ENCODE results near the gene TMEM131L. TPM values are rescaled to one million over a fixed set of nuclear protein-coding genes. Genes with fewer than 3 reads are reported as not detected.
"Not testable (repeated sequence)": the region's sequence is repeated elsewhere in the genome, so short reads cannot be mapped to it uniquely, and the experiment has no call there.

TMEM131L gene
- total RNA-seq, 1 donor from 2014 or later = 39.5 TPM

DNA sequence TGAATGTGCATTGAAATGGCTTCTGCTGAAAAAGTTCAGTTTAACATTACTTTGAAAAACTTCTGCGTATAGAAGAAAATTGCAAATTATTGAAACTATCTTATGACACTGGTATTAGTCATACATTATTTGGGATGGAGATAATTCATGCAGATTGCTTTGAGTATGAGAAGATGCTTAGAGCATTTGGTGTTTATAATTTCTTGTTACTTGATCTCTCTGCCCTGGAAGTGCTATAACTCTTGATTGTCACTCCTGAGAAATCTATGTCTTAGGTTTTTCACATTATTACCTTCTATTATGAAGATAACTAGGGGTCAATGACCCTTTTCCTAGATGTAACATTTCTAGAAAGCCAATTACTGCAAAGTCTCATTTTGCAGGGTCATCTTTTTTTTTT lies 36.4 kb downstream of the TMEM131L start:
- peaks cover 23% of the 10 kb centered on the region for H3K36me3 Mint-ChIP-seq (ENCODE audit: low read depth)
- intact Hi-C loops (cut with micrococcal nuclease) = loop anchor here (2.0 kb wide), 1 partner anchor 14 kb away; no protein-coding TSS in a partner anchor

DNA sequence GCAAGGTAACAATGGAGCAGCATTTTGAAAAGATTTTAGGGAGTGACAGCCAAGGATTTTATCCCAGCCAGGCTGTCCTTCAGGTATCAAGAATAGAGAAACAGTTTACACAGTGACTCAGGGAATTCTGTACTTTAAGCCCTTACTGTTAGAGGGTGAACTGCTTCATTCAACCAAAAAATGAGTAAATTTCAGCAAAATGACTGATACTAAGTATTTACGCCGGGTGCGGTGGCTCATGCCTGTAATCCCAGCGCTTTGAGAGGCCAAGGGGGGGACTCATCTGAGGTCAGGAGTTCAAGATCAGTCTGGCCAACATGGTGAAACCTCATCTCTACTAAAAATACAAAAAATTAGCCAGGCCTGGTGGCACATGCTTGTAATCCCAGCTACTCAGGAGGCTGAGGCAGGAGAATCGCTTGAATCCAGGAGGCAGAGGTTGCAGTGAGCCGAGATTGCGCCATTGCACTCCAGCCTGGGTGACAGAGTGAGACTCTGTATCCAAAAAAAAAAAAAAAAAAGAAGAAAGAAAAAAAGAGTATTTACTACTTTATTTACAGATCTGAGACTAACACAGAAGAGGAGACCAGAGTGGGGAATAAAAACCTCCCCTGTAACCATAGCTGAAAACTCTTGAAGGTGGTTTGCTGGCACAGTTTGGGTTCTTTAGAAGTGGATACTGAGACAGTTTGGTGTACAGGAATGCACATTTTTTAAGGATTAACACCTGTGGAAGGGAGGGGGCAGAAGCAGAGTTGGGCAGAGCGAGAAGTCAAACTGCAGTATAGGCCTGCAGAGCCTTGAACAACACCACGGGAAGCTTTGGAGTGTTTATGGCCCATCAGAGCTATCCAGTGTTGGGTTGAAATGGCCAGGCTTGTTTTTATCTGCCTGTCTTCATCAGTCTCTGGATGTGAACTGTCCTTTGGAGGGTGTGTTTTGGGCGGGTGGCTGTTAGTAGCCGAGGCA lies 40.5 kb downstream of the TMEM131L start:
- Mint-ChIP-seq H3K27ac (no peak overlapping the region), H3K36me3 (ENCODE audit: low read depth) (peaks cover 40% of the 10 kb centered on the region), H3K27me3 (ENCODE audit: insufficient read depth) (no peaks in the 10 kb centered on the region), H3K4me3 (no peak overlapping the region), H3K4me1 (ENCODE audit: low read depth) (peaks cover 21% of the 10 kb centered on the region), H3K9me3 (peaks cover 7% of the 10 kb centered on the region)
- no peak for DNase-seq (ENCODE audit: low spot score)
- intact Hi-C loops (cut with micrococcal nuclease) = no loop called here

More for the DNA sequence above, 36.4 kb downstream of the TMEM131L start:
- no peaks in the 10 kb centered on the region for H3K9me3 Mint-ChIP-seq
- no peak overlapping the region for H3K4me3 Mint-ChIP-seq
- H3K27ac Mint-ChIP-seq = peak overlapping the region; percentile 1
- peaks cover 54% of the 10 kb centered on the region for H3K4me1 Mint-ChIP-seq (ENCODE audit: low read depth)
- H3K27me3 Mint-ChIP-seq (ENCODE audit: insufficient read depth) = no peaks in the 10 kb centered on the region
- DNase-seq (ENCODE audit: low spot score) = no peak

DNA sequence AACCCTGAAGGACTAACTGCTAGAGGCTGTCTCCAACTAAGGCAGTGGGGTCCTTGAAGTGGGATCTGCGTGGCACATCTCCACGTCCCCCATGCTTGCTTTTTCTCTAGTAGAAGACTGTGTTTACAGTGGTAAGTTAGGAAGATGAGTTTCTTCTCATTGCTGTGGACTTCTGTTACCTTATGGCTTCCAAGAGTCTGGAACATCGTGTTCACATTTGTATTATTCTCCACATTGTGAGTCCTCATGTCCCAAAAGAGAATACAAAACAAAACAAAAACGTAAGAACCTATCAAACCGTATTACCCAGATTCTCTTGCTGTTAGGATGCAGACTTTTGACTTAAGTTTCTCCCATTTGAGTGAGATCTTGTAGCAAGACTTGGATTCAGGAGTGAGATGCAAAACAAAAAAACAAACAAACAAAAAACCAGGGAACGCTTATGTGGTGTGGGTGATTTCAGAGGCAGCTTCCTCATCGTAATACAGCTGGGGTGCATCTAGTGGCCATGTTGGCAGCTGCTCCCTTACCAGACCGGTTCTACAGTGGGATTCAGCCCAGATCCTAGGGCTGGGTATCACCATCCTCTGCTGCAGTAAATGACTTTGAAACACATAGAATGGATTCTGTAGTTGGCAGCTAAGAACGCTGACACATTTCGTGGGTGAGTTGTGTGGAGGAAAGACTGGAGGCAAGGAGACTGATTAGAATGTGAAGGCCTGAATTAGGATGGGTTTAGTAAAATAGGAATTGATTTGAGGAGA lies 41.3 kb downstream of the TMEM131L start:
- Mint-ChIP-seq H3K36me3 (ENCODE audit: low read depth) (peaks cover 40% of the 10 kb centered on the region), H3K9me3 (peaks cover 7% of the 10 kb centered on the region), H3K4me1 (ENCODE audit: low read depth) (peaks cover 15% of the 10 kb centered on the region), H3K27me3 (ENCODE audit: insufficient read depth) (no peaks in the 10 kb centered on the region), H3K4me3 (no peak overlapping the region), H3K27ac (no peak overlapping the region)
- no peak for DNase-seq (ENCODE audit: low spot score)
- intact Hi-C loops (cut with micrococcal nuclease) = no loop called here

DNA sequence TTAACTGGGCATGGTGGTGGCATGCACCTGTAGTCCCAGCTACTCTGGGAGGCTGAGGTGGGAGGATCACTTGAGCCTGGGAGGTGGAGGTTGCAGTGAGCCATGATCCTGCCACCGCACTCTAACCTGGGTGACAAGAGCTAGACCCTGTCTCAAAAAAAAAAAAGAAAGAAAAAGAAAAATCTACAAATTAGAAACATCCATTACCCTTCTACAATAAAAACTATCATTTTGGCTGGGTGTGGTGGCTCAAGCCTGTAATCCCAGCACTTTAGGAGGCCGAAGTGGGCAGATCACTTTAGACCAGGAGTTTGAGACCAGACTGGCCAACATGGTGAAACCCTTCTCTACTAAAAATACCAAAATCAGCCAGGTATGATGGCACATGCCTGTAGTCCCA lies 43.1 kb downstream of the TMEM131L start:
- DNase-seq (ENCODE audit: low spot score); H3K4me3 Mint-ChIP-seq; H3K9me3 Mint-ChIP-seq; intact Hi-C loops (cut with micrococcal nuclease); H3K27ac Mint-ChIP-seq; H3K27me3 Mint-ChIP-seq (ENCODE audit: insufficient read depth): not testable (repeated sequence)
- Mint-ChIP-seq H3K4me1 (ENCODE audit: low read depth) (peaks cover 19% of the 10 kb centered on the region), H3K36me3 (ENCODE audit: low read depth) (peaks cover 41% of the 10 kb centered on the region)

DNA sequence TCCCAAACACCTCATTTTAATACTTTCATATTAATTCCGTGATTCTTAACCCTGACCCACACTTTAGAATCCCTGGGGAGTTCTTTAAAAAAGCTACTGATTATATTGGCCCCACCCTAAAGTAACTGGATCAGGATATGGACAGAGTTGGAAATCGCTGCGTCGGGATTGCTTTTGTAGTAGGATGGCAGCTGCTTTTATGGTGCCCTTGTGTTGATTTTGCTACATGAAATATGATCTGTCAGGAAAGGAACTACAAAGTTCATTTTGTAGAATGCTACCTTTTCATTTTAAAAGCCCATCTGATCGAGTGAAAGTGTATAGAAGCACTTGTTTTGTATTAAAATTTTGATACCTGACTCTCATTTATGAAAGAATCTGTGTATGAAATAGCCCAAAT lies 43.6 kb downstream of the TMEM131L start:
- H3K4me1 Mint-ChIP-seq (ENCODE audit: low read depth) = peaks cover 20% of the 10 kb centered on the region
- H3K27ac Mint-ChIP-seq = no peak overlapping the region
- DNase-seq (ENCODE audit: low spot score) = no peak
- H3K4me3 Mint-ChIP-seq = no peak overlapping the region
- H3K9me3 Mint-ChIP-seq = peaks cover 7% of the 10 kb centered on the region
- intact Hi-C loops (cut with micrococcal nuclease) = no loop called here
- H3K27me3 Mint-ChIP-seq (ENCODE audit: insufficient read depth) = no peaks in the 10 kb centered on the region
- peaks cover 39% of the 10 kb centered on the region for H3K36me3 Mint-ChIP-seq (ENCODE audit: low read depth)

DNA sequence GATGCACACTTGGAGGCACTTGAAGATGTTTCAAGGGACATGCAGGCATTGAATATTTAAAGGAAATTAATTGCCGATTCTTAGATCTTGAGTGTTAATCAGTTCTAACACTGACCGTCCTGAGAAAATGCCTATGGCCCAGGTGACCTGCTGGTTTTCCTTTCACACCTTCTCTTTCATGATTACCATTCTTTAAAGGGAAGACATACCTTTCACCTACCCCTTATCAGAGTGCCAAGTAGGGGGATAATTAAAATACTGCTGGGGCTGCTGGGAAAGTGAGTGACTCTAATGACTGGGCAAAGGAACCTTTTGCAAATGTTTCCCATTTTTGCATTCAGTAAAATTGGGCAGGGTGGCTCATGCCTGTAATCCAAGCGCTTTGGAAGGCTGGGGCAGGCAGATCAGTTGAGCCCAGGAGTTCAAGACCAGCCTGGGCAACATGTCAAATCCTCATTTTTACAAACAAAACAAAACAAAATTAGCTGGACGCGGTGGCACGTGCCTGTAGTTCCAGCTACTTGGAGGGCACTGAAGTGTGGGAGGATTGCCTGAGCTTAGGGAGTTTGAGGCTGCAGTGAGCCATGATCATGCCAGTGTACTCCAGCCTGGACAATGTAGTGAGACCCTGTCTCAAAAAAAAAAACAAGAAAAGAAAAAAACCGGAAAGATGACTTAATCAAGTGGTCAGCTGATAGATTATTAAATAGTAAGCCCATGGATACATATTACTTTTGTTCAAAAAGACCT lies 44.3 kb downstream of the TMEM131L start:
- Mint-ChIP-seq H3K9me3 (peaks cover 7% of the 10 kb centered on the region), H3K4me1 (ENCODE audit: low read depth) (peaks cover 25% of the 10 kb centered on the region), H3K27ac (no peak overlapping the region), H3K4me3 (no peak overlapping the region), H3K36me3 (ENCODE audit: low read depth) (peaks cover 36% of the 10 kb centered on the region), H3K27me3 (ENCODE audit: insufficient read depth) (no peaks in the 10 kb centered on the region)
- no peak for DNase-seq (ENCODE audit: low spot score)
- intact Hi-C loops (cut with micrococcal nuclease) = no loop called here

DNA sequence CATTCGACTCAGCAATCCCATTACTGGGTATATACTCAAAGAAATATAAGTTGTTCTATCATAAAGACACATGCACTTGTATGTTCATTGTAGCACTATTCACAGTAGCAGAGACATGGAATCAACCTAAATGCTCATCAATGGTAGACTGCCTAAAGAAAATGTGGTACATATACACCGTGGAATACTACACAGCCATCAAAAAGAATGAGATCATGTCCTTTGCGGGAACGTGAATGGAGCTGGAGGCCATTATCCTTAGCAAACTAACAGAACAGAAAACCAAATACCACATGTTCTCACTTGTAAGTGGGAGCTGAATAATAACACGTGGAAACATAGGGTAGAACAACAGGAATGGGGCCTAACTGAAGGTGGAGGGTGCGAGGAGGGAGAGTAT lies 44.9 kb downstream of the TMEM131L start:
- Mint-ChIP-seq H3K27ac (no peak overlapping the region), H3K9me3 (peaks cover 7% of the 10 kb centered on the region), H3K36me3 (ENCODE audit: low read depth) (peaks cover 30% of the 10 kb centered on the region), H3K27me3 (ENCODE audit: insufficient read depth) (no peaks in the 10 kb centered on the region), H3K4me3 (no peak overlapping the region), H3K4me1 (ENCODE audit: low read depth) (peaks cover 25% of the 10 kb centered on the region)
- intact Hi-C loops (cut with micrococcal nuclease) = no loop called here
- no peak for DNase-seq (ENCODE audit: low spot score)

DNA sequence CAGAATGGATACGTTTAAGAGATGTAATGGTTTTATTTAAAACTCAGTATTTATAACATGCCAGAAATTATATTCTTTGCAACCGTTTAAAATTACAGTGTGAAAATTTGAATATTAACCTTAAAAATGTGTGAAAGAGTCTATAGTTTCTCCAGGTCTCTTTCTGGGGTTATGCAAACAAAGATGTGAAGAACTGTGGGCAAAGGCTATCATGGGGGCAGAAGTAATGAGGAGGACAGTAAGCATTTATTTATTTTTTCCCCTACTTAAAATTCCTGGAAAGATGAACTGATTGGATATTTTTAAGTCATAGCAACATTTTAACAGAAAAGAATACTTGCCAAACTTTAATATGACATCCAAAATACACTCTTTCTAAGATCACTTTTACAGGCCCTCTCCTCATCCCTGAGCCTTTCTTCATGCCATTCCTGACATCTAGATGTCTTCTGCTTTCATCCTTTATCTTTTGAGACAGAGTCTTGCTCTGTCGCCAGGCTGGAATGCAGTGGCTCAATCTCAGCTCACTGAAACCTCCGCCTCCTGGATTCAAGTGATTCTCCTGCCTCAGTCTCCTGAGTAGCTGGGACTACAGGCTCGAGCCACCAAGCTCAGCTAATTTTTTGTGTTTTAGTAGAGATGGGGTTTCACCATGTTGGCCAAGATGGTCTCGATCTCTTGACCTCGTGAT lies 46.1 kb downstream of the TMEM131L start:
- H3K27ac Mint-ChIP-seq = no peak overlapping the region
- DNase-seq (ENCODE audit: low spot score) = no peak
- H3K4me1 Mint-ChIP-seq (ENCODE audit: low read depth) = peaks cover 26% of the 10 kb centered on the region

DNA sequence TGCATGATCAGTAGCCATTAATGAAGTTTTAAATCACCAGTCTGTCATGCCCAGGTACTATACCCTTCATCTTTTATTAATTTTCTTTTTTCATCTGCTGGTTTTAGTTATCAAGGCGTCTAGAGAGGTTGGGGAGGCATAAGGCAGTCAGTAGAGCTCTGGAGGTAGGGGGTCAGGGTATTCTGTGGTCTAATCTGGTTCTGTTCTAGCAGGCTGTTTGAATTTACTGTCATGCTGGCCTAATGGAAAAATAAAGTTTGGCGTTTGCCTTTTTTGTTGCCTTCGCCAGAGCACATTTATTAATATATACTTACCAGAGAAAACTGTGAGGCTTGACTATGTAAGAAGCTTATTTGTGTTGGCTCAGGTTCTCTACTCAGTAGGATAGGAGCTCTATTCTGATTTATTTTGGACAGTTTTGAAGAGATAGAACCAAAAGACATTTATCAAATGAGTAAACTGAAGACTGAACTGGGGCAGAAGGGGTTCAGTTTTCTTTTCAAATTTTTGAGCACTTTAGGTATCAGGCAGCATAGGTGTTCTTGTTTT lies 46.9 kb downstream of the TMEM131L start:
- no peak for DNase-seq (ENCODE audit: low spot score)
- H3K9me3 Mint-ChIP-seq = peaks cover 7% of the 10 kb centered on the region
- H3K27me3 Mint-ChIP-seq (ENCODE audit: insufficient read depth) = no peaks in the 10 kb centered on the region
- no peak overlapping the region for H3K4me3 Mint-ChIP-seq
- H3K36me3 Mint-ChIP-seq (ENCODE audit: low read depth) = peaks cover 22% of the 10 kb centered on the region
- H3K27ac Mint-ChIP-seq = no peak overlapping the region
- H3K4me1 Mint-ChIP-seq (ENCODE audit: low read depth) = peaks cover 28% of the 10 kb centered on the region
- intact Hi-C loops (cut with micrococcal nuclease) = loop anchor here (1.0 kb wide), 1 partner anchor 9 kb away; no protein-coding TSS in a partner anchor

More for the DNA sequence above, 46.1 kb downstream of the TMEM131L start:
- intact Hi-C loops (cut with micrococcal nuclease) = loop anchor here (1.0 kb wide), 1 partner anchor 10 kb away; no protein-coding TSS in a partner anchor
- Mint-ChIP-seq H3K4me3 (no peak overlapping the region), H3K9me3 (peaks cover 7% of the 10 kb centered on the region), H3K27me3 (ENCODE audit: insufficient read depth) (no peaks in the 10 kb centered on the region), H3K36me3 (ENCODE audit: low read depth) (peaks cover 28% of the 10 kb centered on the region)

DNA sequence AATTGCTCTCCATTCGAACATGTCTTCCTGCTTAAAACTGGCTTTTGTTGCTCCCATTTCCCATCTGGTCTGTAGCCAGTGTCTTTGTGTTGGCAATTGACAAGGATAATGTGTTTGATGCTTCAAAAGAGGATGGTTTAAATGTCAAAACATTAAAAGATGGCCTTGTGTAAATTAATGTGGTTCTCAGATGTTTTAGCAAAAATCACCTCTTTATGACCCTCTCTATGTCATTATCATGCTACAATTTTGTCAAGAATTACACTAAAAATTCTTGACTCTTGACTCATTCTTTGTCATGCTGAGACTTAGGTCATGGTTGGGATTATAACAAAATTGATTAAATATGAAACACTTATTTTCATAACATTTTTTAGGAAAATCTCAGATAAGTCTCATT lies 47.4 kb downstream of the TMEM131L start:
- H3K4me3 Mint-ChIP-seq = no peak overlapping the region
- no peaks in the 10 kb centered on the region for H3K27me3 Mint-ChIP-seq (ENCODE audit: insufficient read depth)
- intact Hi-C loops (cut with micrococcal nuclease) = no loop called here
- peaks cover 7% of the 10 kb centered on the region for H3K9me3 Mint-ChIP-seq
- peaks cover 34% of the 10 kb centered on the region for H3K4me1 Mint-ChIP-seq (ENCODE audit: low read depth)
- peaks cover 23% of the 10 kb centered on the region for H3K36me3 Mint-ChIP-seq (ENCODE audit: low read depth)
- no peak overlapping the region for H3K27ac Mint-ChIP-seq
- DNase-seq (ENCODE audit: low spot score) = no peak

DNA sequence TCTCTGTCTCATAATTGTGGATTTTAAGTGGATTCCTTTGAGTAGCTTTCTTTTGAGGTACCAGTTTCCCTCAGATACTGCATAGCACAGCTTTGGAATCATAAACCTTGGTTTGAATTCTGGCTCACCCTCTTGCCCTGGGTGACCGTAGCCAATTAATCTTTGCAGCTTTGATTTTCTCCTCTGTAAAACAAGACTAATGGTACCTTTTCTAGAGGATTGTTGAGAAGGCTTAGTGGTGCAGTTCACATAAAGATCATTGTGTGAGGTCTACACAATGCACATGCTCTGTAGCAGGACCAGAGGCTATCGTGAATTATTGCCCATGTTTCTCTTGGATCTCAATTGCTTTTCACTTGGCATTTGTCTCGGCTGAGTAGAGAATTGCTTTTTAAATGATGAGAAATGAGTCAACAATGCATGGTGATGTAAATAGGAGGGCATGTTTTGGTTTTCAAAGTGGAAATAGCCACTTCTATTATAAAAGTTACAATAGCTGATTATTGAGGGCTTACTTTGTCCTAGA lies 47.9 kb downstream of the TMEM131L start:
- H3K27me3 Mint-ChIP-seq (ENCODE audit: insufficient read depth) = no peaks in the 10 kb centered on the region
- no peak overlapping the region for H3K4me3 Mint-ChIP-seq
- H3K4me1 Mint-ChIP-seq (ENCODE audit: low read depth) = peaks cover 38% of the 10 kb centered on the region
- intact Hi-C loops (cut with micrococcal nuclease) = no loop called here
- H3K27ac Mint-ChIP-seq = no peak overlapping the region
- peaks cover 25% of the 10 kb centered on the region for H3K36me3 Mint-ChIP-seq (ENCODE audit: low read depth)
- peaks cover 7% of the 10 kb centered on the region for H3K9me3 Mint-ChIP-seq
- no peak for DNase-seq (ENCODE audit: low spot score)
